G401.6 (cell line): ENCODE data around the gene MGARP.

Experiments
- FAIRE-seq: peaks from 2 replicates; lab custom pipeline; 2012; peaks lifted over from hg19 to GRCh38; lab: Jason Lieb, UNC

Gene MGARP

DNA sequence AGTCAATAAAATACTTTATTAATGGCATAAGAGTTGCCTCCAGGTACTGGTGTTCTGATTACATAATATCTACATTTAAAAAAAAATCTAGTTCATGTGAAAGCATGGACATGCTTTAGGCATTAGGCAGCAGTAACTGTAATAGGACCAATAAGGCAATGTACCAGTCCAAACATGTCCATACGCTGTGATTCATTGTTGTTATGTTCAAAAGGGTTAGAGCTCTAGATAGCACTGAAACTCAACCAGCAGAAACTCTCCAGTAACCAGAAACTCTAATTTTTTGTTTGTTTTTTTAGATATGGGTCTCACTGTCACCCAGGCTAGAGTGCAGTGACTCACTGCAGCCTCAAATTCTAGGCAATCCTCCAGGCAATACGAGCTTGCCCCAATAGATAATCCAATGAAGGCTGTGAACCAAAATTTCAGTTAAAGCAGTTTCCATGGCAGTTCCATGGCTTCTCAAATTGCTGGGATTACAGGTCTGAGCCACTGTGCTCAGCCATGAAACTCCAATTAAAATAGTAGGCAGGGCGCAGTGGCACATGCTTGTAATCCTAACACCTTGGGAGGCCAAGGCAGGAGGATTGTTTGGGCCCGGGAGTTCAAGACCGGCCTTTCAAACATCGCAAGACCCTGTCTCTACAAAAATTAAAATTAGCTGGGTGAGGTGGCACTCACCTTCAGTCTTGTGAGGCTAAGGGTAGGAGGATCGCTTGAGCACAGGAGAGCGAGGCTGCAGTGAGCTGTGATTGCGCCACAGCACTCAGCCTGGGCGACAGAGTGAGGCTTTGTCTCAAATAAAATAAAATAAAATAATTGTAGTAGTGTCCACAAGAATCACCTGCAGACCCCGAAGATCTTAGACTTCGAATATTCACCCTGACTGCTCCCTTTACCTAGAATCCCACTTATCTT is 36.3 kb downstream of the MGARP start:
- no peak for FAIRE-seq

DNA sequence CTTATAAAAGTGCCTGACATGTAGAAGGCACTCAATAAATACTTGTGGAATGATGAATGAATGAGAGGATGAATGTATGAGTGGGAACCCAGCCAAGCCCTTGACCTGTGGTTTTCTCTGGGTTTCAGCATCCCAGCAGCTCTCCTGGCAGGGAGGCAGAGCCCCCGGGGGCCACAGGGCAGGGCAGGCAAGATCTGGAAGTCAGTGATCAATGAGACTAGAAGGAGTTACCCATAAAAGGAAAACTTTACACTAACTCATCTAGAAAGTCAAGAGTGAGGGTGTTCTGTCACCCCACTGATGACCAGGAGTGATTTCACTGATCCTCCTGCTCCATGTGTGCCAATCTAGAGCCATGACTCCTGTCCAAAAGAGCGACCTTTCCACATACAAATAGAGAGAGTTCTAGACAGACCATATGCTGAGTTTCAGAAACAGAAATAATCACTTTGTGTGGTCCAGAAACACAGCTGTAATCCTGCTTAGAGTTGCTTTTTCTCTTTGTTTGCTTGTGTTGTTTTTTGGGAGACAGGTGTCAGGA is 37.4 kb downstream of the MGARP start:
- FAIRE-seq: no peak

- FAIRE-seq: no peak
Observed at GRCh38 chr4:139241784-139242151, 38.3 kb downstream of the MGARP start.

- FAIRE-seq: no peak
Observed at GRCh38 chr4:139241086-139241783, 38.8 kb downstream of the MGARP start.

GRCh38 chr4:139239127-139239772 is 40.8 kb downstream of the MGARP start:
- FAIRE-seq: no peak

GRCh38 chr4:139234253-139234652 is 45.8 kb downstream of the MGARP start:
- FAIRE-seq: no peak

DNA sequence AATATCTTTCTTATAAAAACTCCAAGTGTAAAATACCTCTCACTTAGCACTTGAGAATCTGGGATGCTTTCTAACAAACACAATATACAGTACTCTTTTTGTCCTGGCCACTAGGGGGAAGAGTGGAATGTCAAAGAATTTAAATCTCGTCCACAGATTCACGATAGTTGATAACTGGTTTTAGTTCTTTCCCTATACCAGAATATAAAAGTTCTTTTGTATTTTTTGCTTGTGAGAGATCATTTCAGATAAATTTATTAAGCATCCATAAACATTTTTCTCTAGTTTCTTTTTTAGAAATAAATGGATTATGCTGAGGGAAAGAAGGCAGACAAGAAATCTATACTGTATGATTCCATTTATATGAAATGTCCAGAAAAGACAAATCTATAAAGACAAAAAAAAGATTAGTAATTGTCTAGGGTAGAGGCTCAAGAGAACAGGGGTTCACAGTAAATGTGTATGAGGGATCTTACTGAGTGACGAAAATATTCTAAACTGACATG is 50.4 kb downstream of the MGARP start:
- peak; percentile 97 for FAIRE-seq

- no peak for FAIRE-seq
Observed at GRCh38 chr4:139227729-139228404, 52.2 kb downstream of the MGARP start.

DNA sequence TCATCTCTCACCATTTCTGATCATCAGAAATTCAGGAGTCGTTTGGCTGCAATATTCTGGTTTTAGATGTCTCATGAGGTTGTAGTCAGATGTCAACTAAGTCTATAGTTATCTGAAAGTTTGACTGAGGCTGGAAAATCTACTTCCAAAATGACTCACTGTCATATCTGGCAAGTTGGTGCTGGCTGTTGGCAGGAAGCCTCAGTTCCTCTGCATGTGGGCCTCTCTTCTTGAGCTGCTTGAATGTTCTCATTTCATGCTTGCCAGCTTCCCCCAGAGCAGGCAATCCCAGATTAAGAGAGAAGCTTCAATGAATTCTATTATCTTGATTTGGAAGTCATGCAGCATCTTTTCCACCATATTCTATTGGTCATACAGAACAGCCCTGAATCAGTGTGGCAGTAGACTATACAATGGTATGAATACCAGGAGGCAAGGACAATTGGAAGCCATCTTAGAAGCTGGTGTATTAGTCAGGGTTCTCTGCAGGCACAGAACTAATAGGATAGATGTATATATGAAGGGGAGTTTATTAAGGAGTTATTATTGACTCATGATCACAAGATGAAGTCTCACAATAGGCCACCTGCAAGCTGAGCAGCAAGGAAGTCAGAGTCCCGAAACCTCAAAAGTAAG is 56.2 kb downstream of the MGARP start:
- no peak for FAIRE-seq

DNA sequence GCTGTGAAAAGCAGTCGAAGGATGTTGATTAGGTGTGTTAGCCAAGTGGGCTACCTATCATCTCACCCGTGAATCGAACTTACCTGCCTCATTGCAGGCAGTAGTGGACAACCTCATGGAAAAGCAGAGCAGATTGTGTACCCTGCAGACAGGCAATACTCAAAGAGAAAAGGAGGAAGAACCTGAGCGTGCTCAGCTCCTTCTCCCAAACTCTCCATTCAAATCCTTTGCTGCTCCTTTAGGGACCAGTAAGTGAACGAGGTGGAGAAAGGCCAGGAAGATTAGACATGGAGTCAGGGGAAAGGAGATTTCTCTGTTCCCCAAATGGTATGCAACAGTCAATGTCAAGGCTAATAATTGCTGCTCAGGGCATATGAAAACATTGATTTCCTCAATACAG is 57.8 kb downstream of the MGARP start:
- FAIRE-seq: no peak

- no peak for FAIRE-seq
Observed at GRCh38 chr4:139221687-139222086, 58.3 kb downstream of the MGARP start.

GRCh38 chr4:139219450-139220055 is 60.5 kb downstream of the MGARP start:
- FAIRE-seq: no peak
